Measurements from ENCODE around the gene RGP1.

The RGP1 gene

DNA sequence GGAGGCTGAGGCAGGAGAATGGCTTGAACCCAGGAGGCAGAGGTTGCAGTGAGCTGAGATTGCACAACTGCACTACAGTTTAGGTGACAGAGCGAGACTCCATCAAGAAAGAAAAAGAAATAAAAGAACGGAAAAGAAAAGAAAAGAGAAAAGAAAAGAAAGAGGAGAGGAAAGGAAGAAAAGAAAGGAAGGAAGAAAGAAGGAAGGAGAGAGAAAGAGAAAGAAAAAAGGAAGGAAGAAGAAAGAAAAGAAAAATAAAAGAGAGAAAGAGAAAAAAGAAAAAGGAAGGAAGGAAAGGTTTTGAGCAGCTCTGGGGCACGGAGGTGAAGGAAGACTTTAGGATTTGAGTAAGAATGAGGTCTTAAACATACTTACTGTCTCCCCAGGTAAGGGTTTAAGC is 35.5 kb upstream of the RGP1 start:
- H2AFZ ChIP-seq (ENCODE audit: low read length), result no peak overlapping the region
- no peaks in the 10 kb centered on the region for H3F3A ChIP-seq (ENCODE audit: low read depth)
- no peaks in the 10 kb centered on the region for H3K9me2 ChIP-seq (replicated peaks; ENCODE audit: low read depth, low read length)
- no peak overlapping the region for H3K4me3 ChIP-seq (ENCODE audit: low read length, poor library complexity, severe bottlenecking)
- H3K4me1 ChIP-seq (ENCODE audit: insufficient read depth, low read length, poor library complexity, severe bottlenecking), result no peaks in the 10 kb centered on the region
- H3K4me2 ChIP-seq (ENCODE audit: low read depth, low read length, poor library complexity, severe bottlenecking), result no peak overlapping the region
- H4K20me1 ChIP-seq (ENCODE audit: insufficient read depth, low read length, poor library complexity, severe bottlenecking), result no peaks in the 10 kb centered on the region
- no peaks in the 10 kb centered on the region for H3K9me3 ChIP-seq (ENCODE audit: insufficient read depth, low read depth, low read length)
- TF ChIP-seq, protein P1, sequence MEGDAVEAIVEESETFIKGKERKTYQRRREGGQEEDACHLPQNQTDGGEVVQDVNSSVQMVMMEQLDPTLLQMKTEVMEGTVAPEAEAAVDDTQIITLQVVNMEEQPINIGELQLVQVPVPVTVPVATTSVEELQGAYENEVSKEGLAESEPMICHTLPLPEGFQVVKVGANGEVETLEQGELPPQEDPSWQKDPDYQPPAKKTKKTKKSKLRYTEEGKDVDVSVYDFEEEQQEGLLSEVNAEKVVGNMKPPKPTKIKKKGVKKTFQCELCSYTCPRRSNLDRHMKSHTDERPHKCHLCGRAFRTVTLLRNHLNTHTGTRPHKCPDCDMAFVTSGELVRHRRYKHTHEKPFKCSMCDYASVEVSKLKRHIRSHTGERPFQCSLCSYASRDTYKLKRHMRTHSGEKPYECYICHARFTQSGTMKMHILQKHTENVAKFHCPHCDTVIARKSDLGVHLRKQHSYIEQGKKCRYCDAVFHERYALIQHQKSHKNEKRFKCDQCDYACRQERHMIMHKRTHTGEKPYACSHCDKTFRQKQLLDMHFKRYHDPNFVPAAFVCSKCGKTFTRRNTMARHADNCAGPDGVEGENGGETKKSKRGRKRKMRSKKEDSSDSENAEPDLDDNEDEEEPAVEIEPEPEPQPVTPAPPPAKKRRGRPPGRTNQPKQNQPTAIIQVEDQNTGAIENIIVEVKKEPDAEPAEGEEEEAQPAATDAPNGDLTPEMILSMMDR (conservative IDR thresholded peaks at IDR 0.05; ENCODE audit: low read length), result no peak
- TF ChIP-seq EZH2phosphoT487 (IDR thresholded peaks at IDR 0.05; ENCODE audit: borderline replicate concordance), result no peak
- no peaks in the 10 kb centered on the region for H3K79me2 ChIP-seq (ENCODE audit: insufficient read depth, low read length)
- H3K36me3 ChIP-seq (ENCODE audit: insufficient read depth, low read length), result peaks cover 92% of the 10 kb centered on the region; the same call in 1 of the 2 replicates
- no peak overlapping the region for H3K9ac ChIP-seq (ENCODE audit: low read depth, low read length, poor library complexity, severe bottlenecking)
- no peaks in the 10 kb centered on the region for H3K27me3 ChIP-seq (ENCODE audit: insufficient read depth, low read length, poor library complexity, severe bottlenecking)

DNA sequence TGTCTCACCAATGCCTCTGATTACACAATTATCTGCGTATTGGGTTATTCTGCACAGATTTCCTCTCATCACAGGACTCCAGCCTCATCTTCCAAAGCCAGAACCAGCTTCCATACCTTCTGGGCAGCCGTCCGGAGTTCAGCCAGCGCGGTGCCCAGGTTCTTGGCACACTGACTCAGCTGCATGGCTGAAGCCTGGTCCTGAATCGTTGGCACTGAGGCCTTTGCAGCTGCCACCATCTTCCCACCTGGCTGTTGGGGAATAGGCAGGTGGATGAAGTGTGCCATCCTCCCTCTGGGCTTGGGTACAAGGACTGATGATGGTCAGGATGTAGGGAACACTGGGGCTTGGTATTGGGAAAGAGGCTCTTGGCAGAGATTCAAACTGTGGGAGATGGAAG is 35.0 kb upstream of the RGP1 start:
- Histone ChIP-seq H4K20me1 (ENCODE audit: insufficient read depth, low read length, poor library complexity, severe bottlenecking) (no peaks in the 10 kb centered on the region), H3F3A (ENCODE audit: low read depth) (no peaks in the 10 kb centered on the region), H2AFZ (ENCODE audit: low read length) (no peak overlapping the region), H3K4me2 (ENCODE audit: low read depth, low read length, poor library complexity, severe bottlenecking) (no peak overlapping the region), H3K79me2 (ENCODE audit: insufficient read depth, low read length) (no peaks in the 10 kb centered on the region), H3K4me1 (ENCODE audit: insufficient read depth, low read length, poor library complexity, severe bottlenecking) (no peaks in the 10 kb centered on the region), H3K27me3 (ENCODE audit: insufficient read depth, low read length, poor library complexity, severe bottlenecking) (no peaks in the 10 kb centered on the region), H3K4me3 (ENCODE audit: low read length, poor library complexity, severe bottlenecking) (no peak overlapping the region), H3K9me2 (replicated peaks; ENCODE audit: low read depth, low read length) (no peaks in the 10 kb centered on the region), H3K36me3 (ENCODE audit: insufficient read depth, low read length) (peaks cover 92% of the 10 kb centered on the region; the same call in 1 of the 2 replicates), H3K9ac (ENCODE audit: low read depth, low read length, poor library complexity, severe bottlenecking) (no peak overlapping the region), H3K9me3 (ENCODE audit: insufficient read depth, low read depth, low read length) (no peaks in the 10 kb centered on the region)
- TF ChIP-seq EZH2phosphoT487 (IDR thresholded peaks at IDR 0.05; ENCODE audit: borderline replicate concordance), result no peak
- TF ChIP-seq, protein P1 (conservative IDR thresholded peaks at IDR 0.05; ENCODE audit: low read length), result no peak

DNA sequence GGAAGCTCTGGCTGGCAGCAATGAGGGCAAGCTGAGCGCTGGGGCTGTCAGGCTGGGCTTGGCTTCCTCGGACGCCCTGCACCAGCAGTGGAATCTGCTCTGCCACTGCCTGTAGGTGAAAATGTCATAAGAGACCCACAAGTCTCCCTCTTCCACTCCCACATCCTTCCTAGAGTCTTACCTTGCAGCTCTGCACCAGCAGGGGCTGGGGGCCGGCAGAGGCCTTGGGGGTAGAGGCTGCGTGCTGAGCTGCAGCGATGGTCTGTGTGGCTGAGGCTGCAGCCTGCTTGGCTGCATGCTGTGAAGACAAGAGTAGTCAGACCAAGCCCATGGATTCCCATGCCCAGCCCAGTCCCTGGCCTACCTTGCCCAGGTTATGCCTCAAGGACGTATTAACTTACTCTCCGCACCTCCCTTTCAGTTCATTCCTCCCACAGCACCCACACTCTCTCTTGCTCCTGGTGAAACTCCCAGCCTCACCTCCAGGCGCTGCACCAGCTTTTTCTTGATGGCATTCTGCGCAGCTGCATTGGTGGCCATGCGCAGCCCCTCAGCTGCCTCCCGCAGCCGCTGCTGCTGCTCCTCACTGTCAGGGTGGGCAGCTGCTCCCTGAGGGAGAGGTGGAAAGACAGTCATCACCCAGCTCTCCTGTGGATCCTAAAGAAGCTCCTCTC is 34.4 kb upstream of the RGP1 start:
- Histone ChIP-seq H2AFZ (ENCODE audit: low read length) (no peak overlapping the region), H4K20me1 (ENCODE audit: insufficient read depth, low read length, poor library complexity, severe bottlenecking) (no peaks in the 10 kb centered on the region), H3K79me2 (ENCODE audit: insufficient read depth, low read length) (no peaks in the 10 kb centered on the region), H3F3A (ENCODE audit: low read depth) (no peaks in the 10 kb centered on the region), H3K9me3 (ENCODE audit: insufficient read depth, low read depth, low read length) (no peaks in the 10 kb centered on the region), H3K36me3 (ENCODE audit: insufficient read depth, low read length) (peaks cover 94% of the 10 kb centered on the region; the same call in 1 of the 2 replicates), H3K4me2 (ENCODE audit: low read depth, low read length, poor library complexity, severe bottlenecking) (no peak overlapping the region), H3K4me1 (ENCODE audit: insufficient read depth, low read length, poor library complexity, severe bottlenecking) (no peaks in the 10 kb centered on the region), H3K4me3 (ENCODE audit: low read length, poor library complexity, severe bottlenecking) (no peak overlapping the region), H3K9me2 (replicated peaks; ENCODE audit: low read depth, low read length) (no peaks in the 10 kb centered on the region), H3K27me3 (ENCODE audit: insufficient read depth, low read length, poor library complexity, severe bottlenecking) (no peaks in the 10 kb centered on the region), H3K9ac (ENCODE audit: low read depth, low read length, poor library complexity, severe bottlenecking) (no peak overlapping the region)
- TF ChIP-seq, protein P1 (conservative IDR thresholded peaks at IDR 0.05; ENCODE audit: low read length), result no peak
- no peak for TF ChIP-seq EZH2phosphoT487 (IDR thresholded peaks at IDR 0.05; ENCODE audit: borderline replicate concordance)
